Measurements from ENCODE around the gene SV2B.

- no peak for TF ChIP-seq MYC (IDR thresholded peaks at IDR 0.05; ENCODE audit: borderline replicate concordance, low read length)
- TF ChIP-seq POLR2A (IDR thresholded peaks at IDR 0.05; ENCODE audit: low read length), result no peak
- TF ChIP-seq BHLHE40 (IDR thresholded peaks at IDR 0.05; ENCODE audit: low read depth, low read length), result no peak
- TF ChIP-seq HOXA7 (CRISPR knock-in tag; IDR thresholded peaks at IDR 0.05), result no peak
- TF ChIP-seq CTCF (IDR thresholded peaks at IDR 0.05), result no peak
- no peak for TF ChIP-seq USF2 (IDR thresholded peaks at IDR 0.05)
- no peak for TF ChIP-seq MAFK (IDR thresholded peaks at IDR 0.05; ENCODE audit: partially characterized antibody)
Observed at GRCh38 chr15:91335702-91336101, 235.6 kb downstream of the SV2B start.
